ENCODE data around the gene TNFAIP3. TPM values are rescaled to one million over a fixed set of nuclear protein-coding genes. Genes with fewer than 3 reads are reported as not detected.

TNFAIP3 gene
- total and polyA plus RNA-seq, 8 donors = 7.8 to 77.0 (median 12.4) TPM

- DNase-seq = no peak
- TF ChIP-seq EP300 (IDR thresholded peaks at IDR 0.05) = no peak
- TF ChIP-seq POLR2AphosphoS5 (IDR thresholded peaks at IDR 0.05) = no peak
- TF ChIP-seq CTCF (IDR thresholded peaks at IDR 0.05) = no peak
- no peak for TF ChIP-seq POLR2A (IDR thresholded peaks at IDR 0.05)
- Histone ChIP-seq H3K27me3 (no peaks in the 10 kb centered on the region), H3K4me1 (no peaks in the 10 kb centered on the region), H3K4me3 (no peak overlapping the region), H3K27ac (no peak overlapping the region), H3K9me3 (no peaks in the 10 kb centered on the region), H3K36me3 (no peaks in the 10 kb centered on the region)
- intact Hi-C loops (cut with DNase I; ENCODE audit: low total_unique reads) = no loop called here
- 76 to 89% (median 87%) methylated on average over 4 of the region's 4 CpGs for WGBS, 5 donors
Measured at GRCh38 chr6:137894779-137895385, 27.8 kb downstream of the TNFAIP3 start.

GRCh38 chr6:137896647-137897046 is 29.6 kb downstream of the TNFAIP3 start:
- Histone ChIP-seq H3K4me1 (no peaks in the 10 kb centered on the region), H3K27me3 (no peaks in the 10 kb centered on the region), H3K36me3 (no peaks in the 10 kb centered on the region), H3K4me3 (no peak overlapping the region), H3K27ac (no peak overlapping the region), H3K9me3 (no peaks in the 10 kb centered on the region)
- no peak for TF ChIP-seq POLR2A (IDR thresholded peaks at IDR 0.05)
- no peak for TF ChIP-seq CTCF (IDR thresholded peaks at IDR 0.05)
- TF ChIP-seq POLR2AphosphoS5 (IDR thresholded peaks at IDR 0.05) = no peak
- TF ChIP-seq EP300 (IDR thresholded peaks at IDR 0.05) = no peak
- DNase-seq = no peak
- 81 to 96% (median 88%) methylated on average over 3 of the region's 3 CpGs for WGBS, 5 donors
- intact Hi-C loops (cut with DNase I; ENCODE audit: low total_unique reads) = no loop called here

- H3K36me3 ChIP-seq = no peaks in the 10 kb centered on the region
- 66 to 85% (median 81%) methylated on average over 2 of the region's 2 CpGs for WGBS, 5 donors
- H3K4me3 ChIP-seq = no peak overlapping the region
- intact Hi-C loops (cut with DNase I; ENCODE audit: low total_unique reads) = no loop called here
- H3K27ac ChIP-seq = no peak overlapping the region
- H3K4me1 ChIP-seq = no peaks in the 10 kb centered on the region
- H3K27me3 ChIP-seq = no peaks in the 10 kb centered on the region
- DNase-seq = no peak
- H3K9me3 ChIP-seq = no peaks in the 10 kb centered on the region
- no peak for TF ChIP-seq POLR2A (IDR thresholded peaks at IDR 0.05)
- no peak for TF ChIP-seq CTCF (IDR thresholded peaks at IDR 0.05)
- no peak for TF ChIP-seq EP300 (IDR thresholded peaks at IDR 0.05)
- TF ChIP-seq POLR2AphosphoS5 (IDR thresholded peaks at IDR 0.05) = no peak
Measured at GRCh38 chr6:137900815-137901214, 33.8 kb downstream of the TNFAIP3 start.

GRCh38 chr6:137901454-137901853 is 34.4 kb downstream of the TNFAIP3 start:
- no peak for TF ChIP-seq EP300 (IDR thresholded peaks at IDR 0.05)
- no peak for TF ChIP-seq POLR2A (IDR thresholded peaks at IDR 0.05)
- no peak for TF ChIP-seq POLR2AphosphoS5 (IDR thresholded peaks at IDR 0.05)
- no peak for TF ChIP-seq CTCF (IDR thresholded peaks at IDR 0.05)
- no peak overlapping the region for H3K27ac ChIP-seq
- H3K36me3 ChIP-seq = no peaks in the 10 kb centered on the region
- intact Hi-C loops (cut with DNase I; ENCODE audit: low total_unique reads) = no loop called here
- no peak overlapping the region for H3K4me3 ChIP-seq
- 37 to 59% (median 45%) methylated on average over 1 of the region's 1 CpG for WGBS, 5 donors
- H3K4me1 ChIP-seq = no peaks in the 10 kb centered on the region
- no peaks in the 10 kb centered on the region for H3K9me3 ChIP-seq
- no peaks in the 10 kb centered on the region for H3K27me3 ChIP-seq
- DNase-seq = no peak

All from stomach (tissue), 9 donors.